Glomerular endothelial cell (primary cell): Measurements from ENCODE around the gene GTPBP4. TPM values are rescaled to one million over a fixed set of nuclear protein-coding genes. Genes with fewer than 3 reads are reported as not detected.

Experiments used
- DNase-seq: peaks from one replicate; pipeline ENCODE4 v3.0.0-alpha.2; 2011; ENCODE audit warnings: low read depth, low spot score; ENCODE audit errors: extremely low read depth
- total RNA-seq: library from RNA; depleted of rRNA; stranded (reverse); fragments of >200 nt; gene quantifications from 2 replicates; pipeline ENCODE4 v1.2.3, GENCODE V29; 2015

GTPBP4 gene
- total RNA-seq, 1 donor from 2014 or later = 34.9 TPM

DNA sequence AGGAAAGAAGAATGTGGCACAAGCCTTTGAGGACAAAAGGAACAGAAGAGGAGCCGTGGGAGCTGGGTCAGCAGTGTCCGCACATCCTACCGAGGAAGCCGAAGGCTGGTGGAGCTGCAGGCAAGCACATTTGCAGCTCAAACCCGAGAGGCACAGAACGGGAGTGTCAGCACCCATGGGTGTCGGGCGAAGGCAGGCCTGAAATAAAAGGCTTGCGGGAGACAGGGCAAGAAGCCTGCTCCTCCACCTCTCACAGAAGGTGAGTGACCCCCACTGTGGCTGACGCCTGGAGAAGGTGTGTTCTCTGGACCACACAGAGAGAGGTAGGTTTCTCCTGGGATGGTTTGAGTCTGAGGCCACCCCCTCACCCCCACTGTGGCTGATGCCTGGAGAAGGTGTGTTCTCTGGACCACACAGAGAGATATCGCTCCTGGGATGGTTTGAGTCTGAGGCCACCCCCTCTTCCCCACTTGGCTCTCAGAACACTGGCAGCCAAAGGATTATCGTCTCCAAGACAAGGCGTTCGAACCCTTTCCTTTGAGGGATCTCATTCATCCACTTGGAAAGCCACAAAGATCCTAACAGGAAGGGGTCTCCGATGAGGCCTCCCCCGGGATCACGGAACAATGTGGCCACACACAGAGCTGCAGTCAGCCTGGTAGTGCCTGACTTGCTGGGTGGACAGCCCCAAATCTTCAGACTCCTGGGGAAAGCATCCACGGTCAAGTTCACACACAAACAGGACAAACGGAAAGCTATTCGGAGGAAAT lies 21.6 kb upstream of the GTPBP4 start:
- no peak for DNase-seq

- no peak for DNase-seq
These were observed 19.6 kb upstream of the GTPBP4 start for GRCh38 chr10:968546-969199.

DNA sequence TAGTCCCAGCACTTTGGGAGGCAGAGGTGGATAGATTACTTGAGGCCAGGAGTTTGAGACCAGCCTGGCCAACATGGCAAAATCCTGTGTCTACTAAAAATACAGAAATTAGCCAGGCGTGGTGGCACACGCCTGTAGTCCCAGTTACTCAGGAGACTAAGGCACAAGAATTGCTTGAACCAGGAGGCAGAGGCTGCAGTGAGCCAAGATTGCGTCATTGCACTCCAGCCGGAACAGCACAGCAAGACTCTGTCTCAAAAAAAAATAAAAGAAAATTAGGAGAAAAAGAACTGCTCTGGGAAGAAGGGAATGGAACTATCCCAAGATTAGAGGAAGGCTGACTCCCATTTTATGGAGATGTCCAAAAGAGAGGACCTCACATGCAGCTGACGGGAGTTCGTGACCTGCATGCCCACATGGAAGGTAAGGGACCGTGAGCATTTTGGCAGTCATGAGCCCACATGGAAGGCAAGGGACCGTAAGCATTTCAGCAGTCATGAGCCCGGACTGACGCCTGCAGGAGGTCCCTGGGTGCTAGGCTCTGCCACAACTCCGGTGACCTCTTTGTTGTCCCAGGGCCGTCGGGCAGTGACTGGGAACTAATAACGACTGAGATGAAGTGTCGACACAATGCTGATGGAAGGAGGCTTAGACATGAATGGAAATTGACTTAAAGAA lies 18.6 kb upstream of the GTPBP4 start:
- DNase-seq = no peak

GRCh38 chr10:970311-971149 lies 17.7 kb upstream of the GTPBP4 start:
- no peak for DNase-seq

DNA sequence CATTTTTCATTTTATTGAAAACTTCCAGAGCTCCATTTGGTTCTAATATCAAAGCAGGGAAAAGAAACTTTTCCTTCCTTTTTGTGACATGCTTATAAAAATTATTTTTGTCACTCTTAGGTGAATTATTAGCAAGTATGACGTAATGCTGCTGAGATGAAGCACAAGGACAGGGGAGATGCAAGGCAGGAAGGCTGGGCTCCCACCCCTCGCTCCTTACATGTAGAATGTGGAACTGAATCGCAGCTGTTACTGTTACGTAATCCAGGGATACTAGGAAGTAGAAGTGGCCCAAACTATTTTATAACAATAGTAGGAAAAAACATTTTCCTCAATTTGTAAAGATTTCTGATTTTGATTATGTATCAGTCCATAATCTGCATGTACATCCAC lies 17.1 kb upstream of the GTPBP4 start:
- no peak for DNase-seq

DNA sequence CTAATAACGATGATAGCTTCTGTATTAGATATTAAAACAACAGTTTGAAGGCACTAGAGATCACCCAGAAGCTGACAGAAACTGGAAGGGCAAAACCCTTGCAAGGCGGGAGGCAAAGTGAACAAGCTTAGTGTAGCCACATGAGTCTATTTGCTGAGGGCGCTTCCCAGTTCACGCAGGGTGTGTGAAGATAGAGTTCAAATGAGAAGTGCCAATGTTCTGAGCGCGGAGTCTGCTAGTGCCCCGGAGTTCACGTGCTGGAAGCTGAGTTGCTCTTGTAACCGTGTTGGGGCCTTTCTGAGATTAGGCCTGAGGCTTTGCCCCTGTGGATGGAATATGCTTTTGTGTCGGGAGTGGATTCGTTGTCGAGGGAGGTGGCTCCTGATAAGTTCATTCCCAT lies 16.6 kb upstream of the GTPBP4 start:
- DNase-seq = no peak

DNA sequence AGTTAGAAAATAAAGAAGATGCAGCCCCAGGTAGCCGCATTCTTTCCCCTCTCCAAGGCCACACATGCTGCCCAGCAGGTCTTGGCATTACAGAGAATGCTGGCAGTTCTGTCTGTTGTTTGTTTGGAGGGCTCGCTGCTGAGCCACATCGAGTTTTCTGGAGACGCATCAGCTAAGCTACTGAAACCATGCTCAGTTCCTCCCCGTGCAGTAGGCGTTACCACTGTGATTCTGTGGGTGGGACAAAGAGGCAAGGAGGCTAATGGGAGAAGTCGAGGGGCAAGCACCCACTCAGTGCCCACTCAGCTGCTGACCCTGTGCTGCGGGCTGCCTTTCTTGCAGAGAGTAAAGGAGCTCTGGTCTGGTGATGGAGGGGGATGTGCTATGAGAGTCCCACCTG lies 15.5 kb upstream of the GTPBP4 start:
- DNase-seq = no peak

DNA sequence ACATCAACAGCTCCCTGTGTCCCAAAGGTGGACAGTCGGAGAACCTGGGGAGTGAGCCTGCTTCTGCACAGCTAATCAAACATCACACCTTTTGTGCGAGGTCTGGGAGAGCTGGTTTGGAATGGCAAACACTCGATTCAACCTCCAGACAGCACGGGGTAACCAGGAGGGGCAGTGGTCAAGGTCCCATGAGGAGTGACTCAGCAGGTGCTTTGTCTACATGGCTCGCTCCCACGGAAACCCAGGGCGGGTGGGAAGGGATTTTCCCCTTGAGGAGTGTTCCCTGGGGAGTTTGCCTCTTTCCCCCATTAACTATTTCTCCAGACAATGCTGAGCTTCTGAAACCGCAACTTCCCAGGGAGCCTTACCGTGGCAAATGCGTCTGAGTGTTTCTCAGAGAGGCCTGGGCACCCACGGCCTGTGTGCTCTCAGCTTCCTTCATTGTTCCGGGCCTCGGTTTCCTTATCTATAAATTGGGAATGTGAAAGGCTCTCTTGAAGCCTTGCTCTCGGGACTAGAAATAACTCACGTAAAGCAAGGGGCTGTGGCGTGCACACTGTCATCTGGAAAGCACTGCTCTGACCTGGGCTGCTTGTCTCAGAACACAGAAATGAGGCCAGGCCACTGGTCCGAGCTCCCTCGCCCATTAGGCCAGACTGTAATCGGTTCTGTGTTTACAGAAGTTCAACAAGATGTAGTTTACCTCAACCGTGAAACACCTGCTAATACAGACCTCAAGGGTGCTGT lies 14.0 kb upstream of the GTPBP4 start:
- DNase-seq = no peak

DNA sequence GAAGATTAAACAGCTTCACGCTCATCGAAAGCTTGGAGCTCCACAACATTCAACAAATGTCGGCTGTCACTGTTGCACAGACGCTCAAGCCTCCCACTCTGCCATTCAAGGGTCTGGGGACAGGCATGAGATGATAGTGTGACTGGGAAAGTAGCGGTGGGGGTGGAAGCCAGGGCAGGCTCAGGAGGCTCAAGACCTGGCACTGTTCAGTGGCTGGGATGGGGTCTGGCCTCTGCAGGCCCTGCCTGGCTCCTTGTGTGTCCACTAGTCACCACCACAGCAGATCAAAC lies 13.5 kb upstream of the GTPBP4 start:
- no peak for DNase-seq

- DNase-seq = no peak
These were observed 11.9 kb upstream of the GTPBP4 start for GRCh38 chr10:976316-976715.

DNA sequence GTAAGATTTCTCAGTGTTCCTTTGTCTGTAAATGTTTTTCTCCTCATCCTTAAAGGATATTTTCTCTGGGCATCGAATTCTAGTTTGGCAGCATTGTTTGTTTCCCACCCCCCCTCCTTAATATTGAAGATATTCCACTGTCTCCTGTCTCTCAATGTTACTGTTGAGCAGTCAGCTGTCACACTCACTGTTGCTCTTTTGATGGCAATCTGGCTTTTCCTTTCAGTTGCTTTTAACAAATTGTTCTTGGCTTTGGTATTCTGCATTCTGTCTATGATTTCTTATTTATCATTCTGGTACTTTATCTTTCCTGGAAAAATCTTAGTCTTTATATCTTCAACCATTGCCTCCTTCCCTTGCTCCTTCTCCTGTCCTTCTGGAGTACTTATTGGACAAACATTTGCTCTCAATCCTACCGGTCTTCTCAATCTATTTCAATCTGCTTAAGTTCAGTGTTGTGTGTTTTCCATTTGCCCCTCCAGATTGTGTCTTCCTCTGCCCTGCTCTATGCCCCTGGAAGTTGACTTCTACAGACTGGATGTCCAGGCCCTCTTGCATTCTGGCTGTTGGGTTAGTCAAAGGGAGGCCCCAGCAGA lies 9.3 kb upstream of the GTPBP4 start:
- DNase-seq = no peak

DNA sequence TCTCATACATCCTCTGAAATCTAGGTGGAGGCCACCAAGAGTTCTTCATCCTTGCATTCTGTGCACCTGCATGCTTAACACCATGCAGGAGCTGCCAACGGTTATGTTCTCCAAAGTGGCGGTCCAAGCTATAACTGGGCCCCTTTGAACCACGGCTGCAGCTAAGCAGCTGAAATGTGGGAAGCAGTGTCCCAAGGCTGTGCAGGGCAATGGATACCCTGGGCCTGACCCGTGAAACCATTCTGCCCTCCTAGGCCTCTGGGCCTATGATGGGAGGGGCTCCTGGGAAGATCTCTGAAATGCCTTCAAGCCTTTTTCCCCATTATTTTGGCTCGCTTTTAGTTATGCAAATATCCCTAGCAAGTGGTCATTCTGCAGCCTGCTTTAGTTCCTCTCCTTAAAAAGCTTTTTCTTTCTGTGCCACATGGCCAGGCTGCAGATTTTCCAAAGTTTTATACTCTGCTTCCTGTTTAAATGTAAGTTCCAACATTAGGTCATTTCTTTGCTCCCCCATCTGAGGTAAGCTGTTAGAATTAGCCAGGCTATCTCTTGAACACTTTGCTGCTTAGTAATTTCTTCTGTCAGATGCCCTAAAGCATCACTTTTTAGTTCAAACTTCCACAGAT lies 7.7 kb upstream of the GTPBP4 start:
- no peak for DNase-seq

DNA sequence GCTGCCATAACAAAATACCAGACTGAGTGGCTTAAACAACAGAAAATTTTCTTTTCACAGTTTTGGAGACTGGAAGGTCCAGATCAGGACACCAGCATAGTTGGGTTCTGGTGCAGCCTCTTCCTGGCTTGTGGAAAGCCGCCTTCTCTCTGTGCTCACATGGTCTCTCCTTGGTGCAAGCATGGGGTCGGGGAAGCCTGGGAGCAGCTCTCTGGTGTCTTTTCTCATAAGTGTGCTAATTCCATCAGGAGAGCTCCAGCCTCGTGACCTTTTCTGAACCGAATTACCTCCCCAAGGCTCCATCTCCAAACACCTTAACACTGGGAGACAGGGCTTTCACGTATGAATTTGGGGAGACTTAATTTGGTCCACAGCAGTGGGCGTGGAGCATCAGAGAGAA lies 4.8 kb upstream of the GTPBP4 start:
- DNase-seq = no peak

DNA sequence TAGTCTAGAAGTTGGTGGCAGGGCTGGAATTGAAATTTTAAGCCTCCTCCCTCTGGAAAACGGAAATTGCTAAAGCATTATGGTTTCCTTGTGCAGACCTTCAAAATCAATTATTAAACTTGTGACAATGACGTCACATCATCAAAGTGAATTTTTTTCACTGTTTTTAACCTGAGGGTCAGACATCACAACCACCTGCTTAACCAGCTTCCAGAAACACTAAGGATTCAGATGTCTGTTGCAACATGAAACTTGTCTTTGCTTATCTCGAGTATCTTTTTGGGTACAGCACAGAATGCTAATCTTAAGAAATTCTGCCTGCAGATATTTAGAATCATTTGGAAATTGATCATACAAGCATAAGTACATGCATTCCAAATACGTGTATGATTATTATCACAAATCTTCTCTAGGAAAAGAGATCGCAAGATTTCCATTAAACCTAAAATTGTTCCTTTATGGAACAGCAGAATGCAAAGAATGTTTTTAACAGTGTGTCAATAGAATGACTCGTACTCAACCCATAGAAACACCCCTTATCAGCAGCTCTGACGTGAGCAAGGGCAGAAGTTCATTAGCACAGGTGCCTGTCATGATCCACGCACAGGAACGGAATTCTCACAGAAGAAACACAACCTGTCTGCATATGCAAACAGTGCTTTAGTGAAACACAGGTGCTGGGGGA lies 4.1 kb upstream of the GTPBP4 start:
- DNase-seq = no peak

- no peak for DNase-seq
These were observed 2.9 kb upstream of the GTPBP4 start for GRCh38 chr10:985361-985760.

GRCh38 chr10:986137-986825 lies 2.0 kb upstream of the GTPBP4 start:
- no peak for DNase-seq

DNA sequence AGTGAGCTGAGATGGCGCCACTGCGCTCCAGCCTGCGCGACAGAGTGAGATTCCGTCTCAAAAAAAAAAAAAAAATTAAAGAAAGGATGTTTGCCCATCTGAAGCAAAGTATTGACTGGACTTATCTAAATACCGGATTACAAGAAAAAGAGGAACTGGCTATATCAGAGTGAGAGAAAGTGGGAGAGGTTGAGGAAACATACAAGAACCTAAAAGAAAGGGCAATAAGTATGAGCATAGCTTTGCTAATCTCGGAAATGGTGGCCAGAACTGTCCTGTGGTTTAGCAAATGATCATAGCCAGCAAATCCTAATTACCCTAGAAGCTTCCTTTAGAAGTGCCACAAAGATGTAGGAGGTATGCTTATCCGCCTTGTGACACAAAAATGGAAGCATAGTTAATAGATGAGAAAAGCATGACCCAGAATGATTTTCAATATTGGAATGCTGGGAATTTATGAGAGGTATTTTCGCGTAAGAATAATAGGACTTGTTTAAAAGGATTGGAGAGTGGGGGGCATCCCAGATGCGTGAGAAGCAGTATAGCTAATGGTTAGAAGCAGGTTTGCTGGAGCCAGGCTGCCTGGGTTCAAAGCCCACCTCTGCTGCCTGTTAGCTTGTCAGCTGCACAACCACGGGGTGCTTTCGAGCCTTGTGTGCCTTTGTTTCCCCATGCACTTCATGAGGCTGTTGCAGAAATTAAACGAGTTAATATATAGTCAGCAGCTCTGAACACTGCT lies 1.2 kb upstream of the GTPBP4 start:
- DNase-seq = no peak

DNA sequence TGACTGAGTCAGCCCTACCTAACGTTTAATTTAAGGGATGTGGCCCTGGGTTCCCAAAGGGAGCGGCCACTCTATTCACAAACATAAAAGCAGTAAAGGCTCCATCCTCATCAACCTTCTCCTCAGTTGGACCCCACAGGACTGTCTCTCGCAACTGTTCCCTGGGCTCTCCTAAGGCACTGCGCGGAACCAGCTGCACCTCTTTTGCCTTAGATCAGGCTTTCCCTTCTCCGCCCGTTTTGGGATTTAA lies 689 bp upstream of the GTPBP4 start:
- no peak for DNase-seq
